HepG2 (cell line): ENCODE results near the gene ATP2C2. TPM values are rescaled to one million over a fixed set of nuclear protein-coding genes. Genes with fewer than 3 reads are reported as not detected.
A peak's percentile ranks its signal among the peaks of the same experiment; 100 is the strongest.

ENCODE experiments used
- ATAC-seq: fragments of 200-7000 bp; cut with Tn5 transposase; 3 replicates; pipeline ENCODE4 v1.9.1; 2020; ENCODE audit warnings: mild to moderate bottlenecking, moderate library complexity
- BruUV-seq: library from RNA; stranded (reverse); fragments of 400-500 nt; replicated peaks from 2 replicates; lab custom pipeline; 2021; lab: Mats Ljungman, UMichigan
- CTCF ChIA-PET: fragments of 300-600 bp; formaldehyde crosslinking; extraction: SDS; loops from one replicate; lab custom pipeline; 2021; ENCODE audit warnings: low total read pairs, inconsistent platforms, low intra/inter-chr PET ratio; lab: Yijun Ruan, JAX
- POLR2A ChIA-PET: fragments of 350-600 bp; sonication (Branson Sonifier 250); formaldehyde crosslinking; loops from one replicate; lab custom pipeline; 2020; ENCODE audit warnings: antibody characterized with exemption, inconsistent platforms; lab: Yijun Ruan, JAX
- DNase-seq: peaks from one replicate; pipeline ENCODE4 v3.0.0-alpha.2; 2015; ENCODE audit warnings: low spot score
- FAIRE-seq: peaks from 3 replicates; lab custom pipeline; 2011; peaks lifted over from hg19 to GRCh38; lab: Jason Lieb, UNC
- H2AFZ ChIP-seq: one replicate; pipeline ENCODE4 v1.6.1; 2011; ENCODE audit warnings: low read length, inconsistent platforms
- H3K27ac ChIP-seq: fragments of 300-600 bp; 3 replicates; pipeline ENCODE4 v1.8.0; 2011; ENCODE audit warnings: mixed run types, mild to moderate bottlenecking, mixed read lengths, low read length, inconsistent platforms; ENCODE audit not compliant: insufficient read depth; ENCODE audit errors: extremely low read length
- H3K27me3 ChIP-seq, 2 experiments: fragments of 200-600 bp in 1 of 2; 2 replicates in 1 of 2; 3 replicates in 1 of 2; pipeline versions ENCODE4 v1.6.0 to v1.8.0; 2011; ENCODE audit warnings: low read length in 2 of 2, mild to moderate bottlenecking in 2 of 2, moderate library complexity in 2 of 2, inconsistent platforms in 1 of 2; ENCODE audit not compliant: insufficient read depth in 2 of 2, control insufficient read depth in 1 of 2
- H3K36me3 ChIP-seq, 2 experiments: fragments of 200-600 bp in 1 of 2; replicated peaks in 1 of 2; 2 replicates in 1 of 2; 3 replicates in 1 of 2; pipeline versions ENCODE4 v1.5.1 to v1.8.0; 2011; ENCODE audit warnings: low read length in 2 of 2, inconsistent platforms in 1 of 2; ENCODE audit not compliant: insufficient read depth in 2 of 2, control insufficient read depth in 1 of 2
- H3K4me1 ChIP-seq: 2 replicates; pipeline ENCODE4 v1.5.1; 2012; ENCODE audit warnings: low read length, inconsistent platforms; ENCODE audit not compliant: insufficient read depth
- H3K4me2 ChIP-seq: 2 replicates; pipeline ENCODE4 v1.6.0; 2011; ENCODE audit warnings: low read depth, low read length, inconsistent platforms
- H3K4me3 ChIP-seq, 3 experiments: fragments of 200-600 bp in 1 of 3; sonication (generic), shearing (Covaris generic) in 1 of 3; replicated peaks in 1 of 3; 2 replicates each; pipeline ENCODE4 v1.5.1; 2011 to 2016; ENCODE audit warnings: low read length in 3 of 3, inconsistent platforms in 2 of 3, low read depth in 2 of 3, mild to moderate bottlenecking in 2 of 3, control low read depth in 1 of 3, mixed read lengths in 1 of 3; ENCODE audit not compliant: insufficient read depth in 1 of 3
- H3K79me2 ChIP-seq: one replicate; pipeline ENCODE4 v1.6.1; 2011; ENCODE audit warnings: low read length, inconsistent platforms; ENCODE audit not compliant: insufficient read depth
- H3K9ac ChIP-seq: 2 replicates; pipeline ENCODE4 v1.6.0; 2011; ENCODE audit warnings: mild to moderate bottlenecking, low read depth, low read length, inconsistent platforms; ENCODE audit not compliant: insufficient read depth
- H3K9me3 ChIP-seq: 2 replicates; pipeline ENCODE4 v1.5.1; 2012; ENCODE audit warnings: mild to moderate bottlenecking, low read length
- H4K20me1 ChIP-seq: 2 replicates; pipeline ENCODE4 v1.6.0; 2011; ENCODE audit warnings: inconsistent platforms, mild to moderate bottlenecking, low read length, moderate library complexity; ENCODE audit not compliant: insufficient read depth
- FOXP1 ChIP-seq, 2 experiments: fragments of 450-650 bp in 1 of 2; IDR thresholded peaks; 2 replicates each; pipeline ENCODE4 v1.6.1; 2017 to 2018; ENCODE audit warnings: antibody characterized with exemption in 1 of 2
- MNT ChIP-seq: fragments of 450-650 bp; IDR thresholded peaks from 2 replicates; pipeline ENCODE4 v1.6.1; 2016
- NFRKB ChIP-seq: fragments of 450-650 bp; IDR thresholded peaks from 2 replicates; pipeline ENCODE4 v1.6.1; 2017
- NONO ChIP-seq, 2 experiments: fragments of 450-650 bp in 1 of 2; sonication (generic) in 1 of 2; formaldehyde crosslinking in 1 of 2; IDR thresholded peaks in 1 of 2; conservative IDR thresholded peaks in 1 of 2; 2 replicates each; pipeline versions ENCODE4 v1.6.1 to v1.8.0; 2017 to 2022; ENCODE audit warnings: mild to moderate bottlenecking in 1 of 2, missing genetic modification reagents in 1 of 2, moderate library complexity in 1 of 2
- PAX8 ChIP-seq: sonication (generic); formaldehyde crosslinking; IDR thresholded peaks from 2 replicates; pipeline ENCODE4 v1.8.0; 2022; ENCODE audit warnings: mild to moderate bottlenecking, missing genetic modification reagents, borderline replicate concordance
- RAD51 ChIP-seq: fragments of 450-650 bp; IDR thresholded peaks from 2 replicates; pipeline ENCODE4 v1.6.1; 2016; ENCODE audit warnings: borderline replicate concordance
- SKIL ChIP-seq: sonication (generic); formaldehyde crosslinking; IDR thresholded peaks from 2 replicates; pipeline ENCODE4 v1.8.0; 2022; ENCODE audit warnings: missing genetic modification reagents, mild to moderate bottlenecking, moderate library complexity, borderline replicate concordance
- ZNF788 ChIP-seq: sonication (generic); formaldehyde crosslinking; IDR thresholded peaks from 2 replicates; pipeline ENCODE4 v1.5.0; 2020; ENCODE audit warnings: mild to moderate bottlenecking, missing genetic modification reagents, borderline replicate concordance
- WGBS: methylation state at CpG from one replicate; pipeline ENCODE4 v1.1.6; 2017; ENCODE audit warnings: low lambda C conversion rate; 5-methylcytosine and 5-hydroxymethylcytosine counted together
- in situ Hi-C: cut with HindIII; loops from 2 replicates; pipeline ENCODE4 v1.10.0; 2017; ENCODE audit warnings: low pct_unique_long_range_greater_than_20kb; ENCODE audit not compliant: extremely low pct_ligation_motif_present
- intact Hi-C: fragments of 100-400 bp; cut with micrococcal nuclease; formaldehyde crosslinking; loops from one replicate; pipeline ENCODE4 v1.10.0; 2022; ENCODE audit not compliant: unreplicated experiment
- polyA plus RNA-seq, 8 experiments: library from polyadenylated mRNA; depleted of rRNA in 3 of 8; stranded (reverse) in 7 of 8; unstranded in 1 of 8; fragments of >200 nt; fragmentation: Illumina TruSeq in 4 of 8; extraction: Trizol in 4 of 8; gene quantifications; 2 replicates each; pipeline versions ENCODE4 v1.2.1 to v1.2.3, GENCODE V29; 2011 to 2016; ENCODE audit warnings: low read depth in 4 of 8, missing spikeins in 1 of 8, mixed read lengths in 1 of 8; ENCODE audit not compliant: insufficient read depth in 1 of 8
- total RNA-seq, 5 experiments: library from RNA; depleted of rRNA; stranded (reverse); fragments of >200 nt; fragmentation: Illumina TruSeq; extraction: Trizol; gene quantifications; 2 replicates each; pipeline ENCODE4 v1.2.3, GENCODE V29; 2016; ENCODE audit warnings: low read depth in 1 of 5

Gene ATP2C2
- total and polyA plus RNA-seq, 2 of the 13 experiments (the other 11 are each of a cell fraction or from before 2014, with no cell fraction given) = 0.07 TPM; not detected in 1

GRCh38 chr16:84412262-84412661, 43.9 kb downstream of the ATP2C2 start:
- ChIA-PET POLR2A (no interaction called here), CTCF (no interaction called here)
- intact Hi-C loops (no loop called here), in situ Hi-C loops (no loop called here)
- H3K27me3 ChIP-seq = peaks cover 4 to 29% of the 10 kb centered on the region in 2 experiments; a peak in 4 of 5 replicates
- DNase-seq = no peak
- no TSS peak for BruUV-seq
- no peak overlapping the region for H3K4me3 ChIP-seq
- H3K9ac ChIP-seq = no peak overlapping the region
- peak; percentile 21; the same call in 1 of the 2 replicates for TF ChIP-seq NFRKB
- TF ChIP-seq PAX8 (CRISPR knock-in tag) = no peak
- TF ChIP-seq MNT = peak; percentile 78
- 0 out of 2 replicates have a peak, but pooled peaks have one; percentile 23 for TF ChIP-seq NONO (IDR thresholded peaks at IDR 0.05)
- TF ChIP-seq NONO (CRISPR knock-in tag; conservative IDR thresholded peaks at IDR 0.05) = no peak
- peak; percentile 17; the same call in 1 of the 2 replicates for TF ChIP-seq RAD51
- TF ChIP-seq ZNF788 (CRISPR knock-in tag) = no peak
- TF ChIP-seq SKIL (CRISPR knock-in tag) = peak; percentile 49; the same call in 1 of the 2 replicates
- 0 out of 2 replicates have a peak, but pooled peaks have one; percentile 13 for TF ChIP-seq FOXP1 (IDR thresholded peaks at IDR 0.05)
- TF ChIP-seq FOXP1 (CRISPR knock-in tag; IDR thresholded peaks at IDR 0.05) = no peak
- H3K27ac ChIP-seq = no peak overlapping the region
- no peak overlapping the region for H3K4me2 ChIP-seq
- 73% methylated on average over 11 of the region's 11 CpGs for WGBS
- H3K9me3 ChIP-seq = no peaks in the 10 kb centered on the region
- ATAC-seq = no peak
- H2AFZ ChIP-seq = no peak overlapping the region
- no peak for FAIRE-seq
- no peaks in the 10 kb centered on the region for H3K36me3 ChIP-seq
- H3K4me1 ChIP-seq = peaks cover 48% of the 10 kb centered on the region
- no peaks in the 10 kb centered on the region for H4K20me1 ChIP-seq
- H3K79me2 ChIP-seq = no peaks in the 10 kb centered on the region
